Sigmoid colon (tissue), 7 donors: Measurements from ENCODE around the gene CHRM4. TPM values are rescaled to one million over a fixed set of nuclear protein-coding genes. Genes with fewer than 3 reads are reported as not detected.
"Not testable (repeated sequence)": the region's sequence is repeated elsewhere in the genome, so short reads cannot be mapped to it uniquely, and the experiment has no call there.

ENCODE experiments used
- DNase-seq: peaks from one replicate; pipeline ENCODE4 v3.0.0-alpha.2; 2019
- H3K27ac ChIP-seq, 4 donors: fragments of 200-600 bp; sonication (generic); one replicate each; pipeline ENCODE4 v1.5.1; 2016 to 2019; ENCODE audit warnings: mild to moderate bottlenecking in 1 of 4
- H3K27me3 ChIP-seq, 3 donors: fragments of 200-600 bp; sonication (generic); one replicate each; pipeline ENCODE4 v1.5.1; 2019; ENCODE audit warnings: mild to moderate bottlenecking in 1 of 3
- H3K36me3 ChIP-seq, 4 donors: fragments of 200-600 bp; sonication (generic); one replicate each; pipeline ENCODE4 v1.5.1; 2016 to 2019
- H3K4me1 ChIP-seq, 4 donors: fragments of 200-600 bp; sonication (generic); one replicate each; pipeline ENCODE4 v1.5.1; 2017 to 2019
- H3K4me3 ChIP-seq, 4 donors: fragments of 200-600 bp; sonication (generic); one replicate each; pipeline ENCODE4 v1.5.1; 2017 to 2019; ENCODE audit warnings: mild to moderate bottlenecking in 2 of 4, moderate library complexity in 1 of 4
- H3K9me3 ChIP-seq, 4 donors: fragments of 200-600 bp in 3 of 4; sonication (generic) in 3 of 4; one replicate each; pipeline versions ENCODE4 v1.5.1 to v1.6.1; 2013 to 2019
- EP300 ChIP-seq, 4 donors: sonication (generic); formaldehyde crosslinking; IDR thresholded peaks; one replicate each; pipeline ENCODE4 v1.6.1; 2017; ENCODE audit warnings: antibody characterized with exemption in 4 of 4
- POLR2A ChIP-seq, 2 donors: fragments of 450-650 bp; IDR thresholded peaks; one replicate each; pipeline ENCODE4 v1.6.1; 2016; ENCODE audit warnings: antibody characterized with exemption in 2 of 2, mild to moderate bottlenecking in 2 of 2, moderate library complexity in 2 of 2
- POLR2AphosphoS5 ChIP-seq, 4 donors: sonication (generic); formaldehyde crosslinking; IDR thresholded peaks; one replicate each; pipeline ENCODE4 v1.6.1; 2017; ENCODE audit warnings: antibody characterized with exemption in 4 of 4
- WGBS, 2 donors: extraction: QIAGEN DNeasy Blood & Tissue Kit; methylation state at CpG; one replicate each; pipeline ENCODE4 v1.1.7; 2013; 5-methylcytosine and 5-hydroxymethylcytosine counted together
- intact Hi-C: fragments of 100-400 bp; cut with DNase I; formaldehyde crosslinking; loops from one replicate; pipeline ENCODE4 v1.15.1; 2023
- polyA plus RNA-seq, 3 donors: library from polyadenylated mRNA; stranded (reverse); fragments of 200-250 nt; gene quantifications; one replicate each; pipeline ENCODE4 v1.2.3, GENCODE V29; 2013
- total RNA-seq, 4 donors: library from RNA; depleted of rRNA; stranded (reverse); fragments of >200 nt; gene quantifications; one replicate each; pipeline ENCODE4 v1.1.0, GENCODE V29; 2016
- TF ChIP-seq, protein P1 (sequence below), 4 experiments: fragments of 450-650 bp in 3 of 4; fragments of 200-600 bp in 1 of 4; IDR thresholded peaks; one replicate each; pipeline ENCODE4 v1.5.1; 2016 to 2019; ENCODE audit warnings: antibody characterized with exemption in 4 of 4, mild to moderate bottlenecking in 3 of 4, moderate library complexity in 2 of 4
- donor health status: healthy with polysubstance abuse.
- donor health status: Bipolar disorder and iron deficiency.
- donor health status: healthy.

Gene CHRM4
- total and polyA plus RNA-seq, 7 donors: 0.55 to 5.4 (median 2.9) TPM; not detected in 1

DNA sequence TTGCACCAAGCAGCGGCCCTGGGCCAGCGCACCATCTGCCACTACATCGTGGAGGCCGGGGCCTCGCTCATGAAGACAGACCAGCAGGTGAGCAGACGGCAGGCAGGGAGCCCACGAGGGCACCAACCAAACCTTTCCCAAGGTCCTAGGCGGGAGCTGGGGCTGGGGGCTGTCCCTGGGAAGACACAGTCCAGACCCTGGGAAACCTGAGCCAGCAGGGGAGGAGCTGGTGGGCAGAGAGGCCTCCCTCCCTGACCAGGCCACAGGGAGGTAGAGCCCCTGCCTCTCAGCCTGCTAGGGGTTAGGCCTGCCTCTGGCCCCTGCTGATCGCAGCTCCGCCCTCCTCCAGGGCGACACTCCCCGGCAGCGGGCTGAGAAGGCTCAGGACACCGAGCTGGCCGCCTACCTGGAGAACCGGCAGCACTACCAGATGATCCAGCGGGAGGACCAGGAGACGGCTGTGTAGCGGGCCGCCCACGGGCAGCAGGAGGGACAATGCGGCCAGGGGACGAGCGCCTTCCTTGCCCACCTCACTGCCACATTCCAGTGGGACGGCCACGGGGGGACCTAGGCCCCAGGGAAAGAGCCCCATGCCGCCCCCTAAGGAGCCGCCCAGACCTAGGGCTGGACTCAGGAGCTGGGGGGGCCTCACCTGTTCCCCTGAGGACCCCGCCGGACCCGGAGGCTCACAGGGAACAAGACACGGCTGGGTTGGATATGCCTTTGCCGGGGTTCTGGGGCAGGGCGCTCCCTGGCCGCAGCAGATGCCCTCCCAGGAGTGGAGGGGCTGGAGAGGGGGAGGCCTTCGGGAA is 11.9 kb downstream of the CHRM4 start:
- peak in 2 of 4 donors; percentile 11 to 13 for TF ChIP-seq POLR2AphosphoS5 (IDR thresholded peaks at IDR 0.05)
- H3K36me3 ChIP-seq: peaks cover 6 to 31% (median 17%) of the 10 kb centered on the region in 4 donors
- 34 to 51% methylated on average over 35 to 36 of the region's 36 CpGs for WGBS, 2 donors
- DNase-seq, intact Hi-C loops, H3K9me3 ChIP-seq: not testable (repeated sequence)
- peaks cover 9 to 40% (median 27%) of the 10 kb centered on the region in 3 donors for H3K27me3 ChIP-seq
- peaks cover 0 to 39% (median 32%) of the 10 kb centered on the region in 4 donors for H3K4me1 ChIP-seq
- peak overlapping the region; percentile 57 to 77 (median 66) for H3K4me3 ChIP-seq
- H3K27ac ChIP-seq: peak overlapping the region; percentile 66 to 79 (median 74)

DNA sequence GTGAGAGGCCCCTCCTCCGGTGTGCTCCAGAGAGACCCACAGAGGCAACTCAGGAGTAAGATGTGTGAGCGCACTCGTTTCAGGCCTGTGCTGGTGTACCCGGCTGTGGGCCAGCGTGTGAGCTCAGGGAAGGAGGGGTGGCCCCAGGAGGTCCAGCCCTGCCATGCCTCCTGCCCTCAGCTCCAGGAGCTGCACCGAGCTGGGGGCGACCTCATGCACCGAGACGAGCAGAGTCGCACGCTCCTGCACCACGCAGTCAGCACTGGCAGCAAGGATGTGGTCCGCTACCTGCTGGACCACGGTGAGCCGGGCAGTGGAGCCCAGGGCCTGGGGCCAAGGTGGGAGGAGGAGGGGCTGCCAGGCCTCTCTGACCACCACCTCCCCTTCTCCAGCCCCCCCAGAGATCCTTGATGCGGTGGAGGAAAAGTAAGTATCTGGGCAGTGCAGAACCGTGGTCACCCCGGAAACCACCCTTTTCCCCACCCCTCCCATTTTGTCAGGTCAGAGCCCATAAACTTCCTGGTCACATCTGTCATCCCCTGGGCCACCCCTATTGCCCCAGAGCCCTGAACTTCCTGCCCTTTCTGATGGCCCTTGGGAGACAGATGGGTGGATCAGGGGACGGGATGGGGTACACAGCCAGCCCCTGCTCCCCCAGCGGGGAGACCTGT is 12.6 kb downstream of the CHRM4 start:
- Histone ChIP-seq H3K27me3 (peaks cover 9 to 32% (median 24%) of the 10 kb centered on the region in 3 donors), H3K36me3 (peaks cover 6 to 39% (median 24%) of the 10 kb centered on the region in 4 donors), H3K27ac (peak overlapping the region; percentile 66 to 79 (median 74)), H3K4me1 (peaks cover 0 to 39% (median 32%) of the 10 kb centered on the region in 4 donors), H3K9me3 (no peaks in the 10 kb centered on the region), H3K4me3 (no peak overlapping the region)
- WGBS, 2 donors: 82 to 85% methylated on average over 20 of the region's 20 CpGs
- DNase-seq: no peak
- TF ChIP-seq POLR2AphosphoS5 (IDR thresholded peaks at IDR 0.05): no peak
- TF ChIP-seq, protein P1, sequence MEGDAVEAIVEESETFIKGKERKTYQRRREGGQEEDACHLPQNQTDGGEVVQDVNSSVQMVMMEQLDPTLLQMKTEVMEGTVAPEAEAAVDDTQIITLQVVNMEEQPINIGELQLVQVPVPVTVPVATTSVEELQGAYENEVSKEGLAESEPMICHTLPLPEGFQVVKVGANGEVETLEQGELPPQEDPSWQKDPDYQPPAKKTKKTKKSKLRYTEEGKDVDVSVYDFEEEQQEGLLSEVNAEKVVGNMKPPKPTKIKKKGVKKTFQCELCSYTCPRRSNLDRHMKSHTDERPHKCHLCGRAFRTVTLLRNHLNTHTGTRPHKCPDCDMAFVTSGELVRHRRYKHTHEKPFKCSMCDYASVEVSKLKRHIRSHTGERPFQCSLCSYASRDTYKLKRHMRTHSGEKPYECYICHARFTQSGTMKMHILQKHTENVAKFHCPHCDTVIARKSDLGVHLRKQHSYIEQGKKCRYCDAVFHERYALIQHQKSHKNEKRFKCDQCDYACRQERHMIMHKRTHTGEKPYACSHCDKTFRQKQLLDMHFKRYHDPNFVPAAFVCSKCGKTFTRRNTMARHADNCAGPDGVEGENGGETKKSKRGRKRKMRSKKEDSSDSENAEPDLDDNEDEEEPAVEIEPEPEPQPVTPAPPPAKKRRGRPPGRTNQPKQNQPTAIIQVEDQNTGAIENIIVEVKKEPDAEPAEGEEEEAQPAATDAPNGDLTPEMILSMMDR (IDR thresholded peaks at IDR 0.05): no peak
- no peak for TF ChIP-seq POLR2A (IDR thresholded peaks at IDR 0.05)
- no peak for TF ChIP-seq EP300 (IDR thresholded peaks at IDR 0.05)
- intact Hi-C loops: no loop called here

DNA sequence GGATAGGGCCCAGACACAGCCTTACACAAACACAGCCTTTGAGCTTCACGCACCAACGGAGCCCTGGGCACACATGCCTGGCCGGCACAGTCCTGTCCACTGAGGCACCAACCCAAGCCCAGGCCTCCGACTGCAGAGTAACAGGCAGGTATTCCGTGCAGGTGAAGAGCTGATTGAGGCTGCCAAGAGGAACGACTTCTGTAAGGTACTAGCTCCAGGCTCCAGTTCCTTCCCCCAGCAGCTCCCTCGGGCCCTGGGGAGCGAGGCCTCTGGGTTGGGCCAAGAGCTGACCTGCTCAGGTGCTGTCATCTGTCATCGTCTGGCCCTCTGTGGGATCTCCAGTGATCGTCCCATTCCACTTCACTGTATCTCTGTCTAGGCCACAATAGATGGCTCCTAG is 13.3 kb downstream of the CHRM4 start:
- Histone ChIP-seq H3K36me3 (peaks cover 6 to 43% (median 27%) of the 10 kb centered on the region in 4 donors), H3K27me3 (peaks cover 9 to 26% (median 17%) of the 10 kb centered on the region in 3 donors), H3K27ac (no peak overlapping the region), H3K4me3 (no peak overlapping the region), H3K4me1 (peaks cover 0 to 39% (median 32%) of the 10 kb centered on the region in 4 donors), H3K9me3 (no peaks in the 10 kb centered on the region)
- no peak for DNase-seq
- 87 to 91% methylated on average over 10 of the region's 10 CpGs for WGBS, 2 donors
- TF ChIP-seq, protein P1 (IDR thresholded peaks at IDR 0.05): no peak
- TF ChIP-seq POLR2AphosphoS5 (IDR thresholded peaks at IDR 0.05) (no peak), POLR2A (IDR thresholded peaks at IDR 0.05) (no peak), EP300 (IDR thresholded peaks at IDR 0.05) (no peak)
- intact Hi-C loops: no loop called here

DNA sequence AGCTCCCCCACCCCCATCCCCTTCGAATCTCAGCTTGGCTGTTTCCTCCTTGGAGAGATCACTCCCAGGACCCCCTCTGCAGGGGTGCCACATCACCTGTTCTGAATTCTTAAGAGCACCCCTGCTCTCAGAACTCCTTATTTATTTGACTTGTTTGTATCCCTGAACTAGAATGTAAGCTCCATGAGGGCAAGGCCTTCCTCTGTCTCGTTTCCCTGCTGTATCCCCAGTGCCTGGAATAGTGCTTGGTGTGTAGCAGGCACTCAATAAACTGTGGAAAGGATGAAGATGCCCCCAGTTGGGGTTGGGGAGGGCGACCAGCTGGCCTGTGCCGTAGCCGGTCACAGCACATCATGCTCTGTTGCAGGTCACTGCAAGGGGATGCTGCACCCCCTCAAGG is 13.7 kb downstream of the CHRM4 start:
- Histone ChIP-seq H3K4me1 (peaks cover 0 to 38% (median 31%) of the 10 kb centered on the region in 4 donors), H3K27me3 (peaks cover 8 to 21% (median 13%) of the 10 kb centered on the region in 3 donors), H3K9me3 (no peaks in the 10 kb centered on the region), H3K27ac (no peak overlapping the region), H3K4me3 (no peak overlapping the region), H3K36me3 (peaks cover 6 to 44% (median 28%) of the 10 kb centered on the region in 4 donors)
- no peak for TF ChIP-seq POLR2AphosphoS5 (IDR thresholded peaks at IDR 0.05)
- no peak for TF ChIP-seq POLR2A (IDR thresholded peaks at IDR 0.05)
- no peak for TF ChIP-seq EP300 (IDR thresholded peaks at IDR 0.05)
- TF ChIP-seq, protein P1 (IDR thresholded peaks at IDR 0.05): no peak
- WGBS, 2 donors: 91 to 96% methylated on average over 5 of the region's 5 CpGs
- no peak for DNase-seq
- intact Hi-C loops: no loop called here

DNA sequence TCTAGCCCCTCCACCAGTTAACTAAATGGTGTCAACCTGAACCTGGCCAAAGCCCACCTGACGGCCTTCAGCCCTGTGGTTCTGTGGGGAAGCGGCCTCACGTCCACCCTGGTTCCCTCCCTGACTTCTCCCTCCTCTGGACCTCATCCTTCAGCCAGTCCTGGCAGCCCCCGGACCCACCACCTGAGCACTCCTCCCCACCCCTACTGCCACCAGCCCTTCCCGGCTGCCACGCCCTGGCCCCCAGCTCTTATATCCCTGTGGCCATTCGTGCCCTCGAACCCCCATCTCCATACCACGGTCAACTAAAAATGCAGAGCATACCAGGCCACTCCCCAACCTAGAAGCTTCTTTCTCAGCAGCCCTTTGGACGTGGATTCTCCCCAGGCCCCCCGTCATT is 14.3 kb downstream of the CHRM4 start:
- TF ChIP-seq, protein P1 (IDR thresholded peaks at IDR 0.05): no peak
- TF ChIP-seq POLR2A (IDR thresholded peaks at IDR 0.05) (no peak), POLR2AphosphoS5 (IDR thresholded peaks at IDR 0.05) (no peak), EP300 (IDR thresholded peaks at IDR 0.05) (no peak)
- Histone ChIP-seq H3K27me3 (peaks cover 4 to 16% (median 7%) of the 10 kb centered on the region in 3 donors), H3K4me3 (no peak overlapping the region), H3K36me3 (peaks cover 6 to 50% (median 31%) of the 10 kb centered on the region in 4 donors), H3K27ac (no peak overlapping the region), H3K9me3 (no peaks in the 10 kb centered on the region), H3K4me1 (peaks cover 0 to 33% (median 26%) of the 10 kb centered on the region in 4 donors)
- intact Hi-C loops: no loop called here
- DNase-seq: no peak
- WGBS, 2 donors: 95% methylated on average over 11 of the region's 11 CpGs
